Measurements from ENCODE around the gene KCNC2. TPM values are rescaled to one million over a fixed set of nuclear protein-coding genes. Genes with fewer than 3 reads are reported as not detected.

The KCNC2 gene
- total and polyA plus RNA-seq, 2 donors from 2014 or later, result not detected

DNA sequence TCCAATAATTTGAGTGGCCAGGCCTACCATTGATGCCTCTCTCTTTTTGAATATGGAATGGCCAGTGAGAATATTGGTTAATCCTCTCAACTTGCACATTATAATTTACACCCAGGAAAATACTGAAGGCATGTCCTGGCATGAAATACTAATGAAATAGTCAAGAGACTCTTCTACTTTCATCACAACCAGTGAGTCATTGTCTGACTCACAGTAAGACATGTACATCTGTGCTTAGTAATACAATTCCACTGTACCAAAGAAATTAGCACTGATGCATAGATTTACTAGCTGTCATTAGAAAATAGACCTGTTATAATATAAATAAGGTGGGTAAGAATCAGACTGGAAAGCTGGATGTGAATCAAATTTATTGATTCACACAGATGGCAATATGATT, 31.6 kb downstream of the KCNC2 start:
- DNase-seq (no peak), FAIRE-seq (no peak)
- H3K27ac ChIP-seq (ENCODE audit: low read depth in 2 of 2, low read length in 2 of 2), result no peak overlapping the region
- H3K4me1 ChIP-seq (ENCODE audit: control insufficient read depth in 2 of 3, insufficient read depth in 2 of 3, low read depth in 1 of 3, low read length in 3 of 3), result no peaks in the 10 kb centered on the region
- H3K36me3 ChIP-seq (ENCODE audit: control insufficient read depth in 2 of 3, insufficient read depth in 3 of 3, low read length in 3 of 3), result no peaks in the 10 kb centered on the region
- intact Hi-C loops (cut with DNase I), result no loop called here
- no peak overlapping the region for H3K4me3 ChIP-seq (ENCODE audit: low read length in 3 of 3)
- TF ChIP-seq, protein P1, sequence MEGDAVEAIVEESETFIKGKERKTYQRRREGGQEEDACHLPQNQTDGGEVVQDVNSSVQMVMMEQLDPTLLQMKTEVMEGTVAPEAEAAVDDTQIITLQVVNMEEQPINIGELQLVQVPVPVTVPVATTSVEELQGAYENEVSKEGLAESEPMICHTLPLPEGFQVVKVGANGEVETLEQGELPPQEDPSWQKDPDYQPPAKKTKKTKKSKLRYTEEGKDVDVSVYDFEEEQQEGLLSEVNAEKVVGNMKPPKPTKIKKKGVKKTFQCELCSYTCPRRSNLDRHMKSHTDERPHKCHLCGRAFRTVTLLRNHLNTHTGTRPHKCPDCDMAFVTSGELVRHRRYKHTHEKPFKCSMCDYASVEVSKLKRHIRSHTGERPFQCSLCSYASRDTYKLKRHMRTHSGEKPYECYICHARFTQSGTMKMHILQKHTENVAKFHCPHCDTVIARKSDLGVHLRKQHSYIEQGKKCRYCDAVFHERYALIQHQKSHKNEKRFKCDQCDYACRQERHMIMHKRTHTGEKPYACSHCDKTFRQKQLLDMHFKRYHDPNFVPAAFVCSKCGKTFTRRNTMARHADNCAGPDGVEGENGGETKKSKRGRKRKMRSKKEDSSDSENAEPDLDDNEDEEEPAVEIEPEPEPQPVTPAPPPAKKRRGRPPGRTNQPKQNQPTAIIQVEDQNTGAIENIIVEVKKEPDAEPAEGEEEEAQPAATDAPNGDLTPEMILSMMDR (IDR thresholded peaks at IDR 0.05; ENCODE audit: borderline replicate concordance, extremely low read depth, insufficient read depth), result no peak
- no peak overlapping the region for H3K9ac ChIP-seq (ENCODE audit: low read length in 3 of 3)
- no peaks in the 10 kb centered on the region for H3K27me3 ChIP-seq (ENCODE audit: control insufficient read depth, insufficient read depth, low read length)
- no peaks in the 10 kb centered on the region for H3K9me3 ChIP-seq (ENCODE audit: control insufficient read depth in 2 of 3, insufficient read depth in 1 of 3, low read length in 3 of 3)

DNA sequence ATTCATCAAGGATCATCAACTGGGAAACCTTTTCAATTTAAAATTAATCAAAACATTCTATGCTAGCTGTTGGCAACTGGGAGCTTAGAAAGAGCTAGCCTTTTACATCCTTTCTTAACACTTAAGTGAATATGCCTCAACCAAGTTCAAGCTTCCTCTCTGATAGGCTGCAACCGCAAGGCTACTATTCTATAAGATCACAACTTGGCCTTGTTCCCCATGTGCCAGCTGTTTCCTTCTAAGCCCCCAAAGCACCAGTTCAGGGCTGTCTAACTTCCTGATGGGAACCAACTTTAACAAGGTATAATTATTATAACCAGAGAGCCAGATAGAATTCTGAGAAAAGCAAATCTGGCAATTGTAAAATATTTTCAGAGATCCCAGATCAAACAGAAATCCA, 37.0 kb downstream of the KCNC2 start:
- H3K27ac ChIP-seq (ENCODE audit: low read depth in 2 of 2, low read length in 2 of 2), result no peak overlapping the region
- no peak for FAIRE-seq

DNA sequence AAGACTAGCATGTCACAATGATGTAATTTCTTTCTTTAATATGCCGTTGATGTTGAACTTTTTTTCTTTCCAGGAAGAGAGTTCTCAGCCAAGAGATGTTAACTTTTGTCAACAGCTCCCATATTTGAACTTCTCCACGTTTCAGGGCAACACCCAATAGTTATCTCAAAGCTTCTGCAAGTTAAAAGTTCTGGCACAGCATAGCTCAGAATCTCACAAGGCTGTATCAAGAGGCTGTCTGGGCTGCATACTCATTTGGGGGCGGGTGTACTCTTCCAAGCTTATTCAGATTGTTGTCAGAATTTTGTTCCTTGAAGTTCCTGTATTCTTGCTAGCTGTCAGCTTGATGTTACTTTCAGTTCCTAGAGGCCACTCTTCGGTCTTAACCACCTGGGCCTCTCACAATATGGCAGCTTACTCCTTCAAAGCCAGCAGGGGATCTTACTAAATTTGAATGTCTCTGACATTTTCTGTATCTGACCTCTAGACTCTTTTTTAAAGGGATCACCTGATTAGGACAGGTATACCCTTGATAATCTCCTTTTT, 38.9 kb downstream of the KCNC2 start:
- intact Hi-C loops (cut with DNase I), result no loop called here

More for the DNA sequence above, 37.0 kb downstream of the KCNC2 start:
- Histone ChIP-seq H3K4me3 (ENCODE audit: low read length in 3 of 3) (no peak overlapping the region), H3K36me3 (ENCODE audit: control insufficient read depth in 2 of 3, insufficient read depth in 3 of 3, low read length in 3 of 3) (no peaks in the 10 kb centered on the region), H3K9me3 (ENCODE audit: control insufficient read depth in 2 of 3, insufficient read depth in 1 of 3, low read length in 3 of 3) (no peaks in the 10 kb centered on the region), H3K27me3 (ENCODE audit: control insufficient read depth, insufficient read depth, low read length) (no peaks in the 10 kb centered on the region), H3K9ac (ENCODE audit: low read length in 3 of 3) (no peak overlapping the region), H3K4me1 (ENCODE audit: control insufficient read depth in 2 of 3, insufficient read depth in 2 of 3, low read depth in 1 of 3, low read length in 3 of 3) (no peaks in the 10 kb centered on the region)
- no peak for DNase-seq
- intact Hi-C loops (cut with DNase I), result no loop called here
- TF ChIP-seq, protein P1 (IDR thresholded peaks at IDR 0.05; ENCODE audit: borderline replicate concordance, extremely low read depth, insufficient read depth), result no peak

More for the DNA sequence above, 38.9 kb downstream of the KCNC2 start:
- H3K36me3 ChIP-seq (ENCODE audit: control insufficient read depth in 2 of 3, insufficient read depth in 3 of 3, low read length in 3 of 3), result no peaks in the 10 kb centered on the region
- no peak overlapping the region for H3K9ac ChIP-seq (ENCODE audit: low read length in 3 of 3)
- H3K9me3 ChIP-seq (ENCODE audit: control insufficient read depth in 2 of 3, insufficient read depth in 1 of 3, low read length in 3 of 3), result no peaks in the 10 kb centered on the region
- DNase-seq, result no peak
- H3K27me3 ChIP-seq (ENCODE audit: control insufficient read depth, insufficient read depth, low read length), result no peaks in the 10 kb centered on the region
- H3K4me3 ChIP-seq (ENCODE audit: low read length in 3 of 3), result no peak overlapping the region
- FAIRE-seq, result no peak
- TF ChIP-seq, protein P1 (IDR thresholded peaks at IDR 0.05; ENCODE audit: borderline replicate concordance, extremely low read depth, insufficient read depth), result no peak
- no peaks in the 10 kb centered on the region for H3K4me1 ChIP-seq (ENCODE audit: control insufficient read depth in 2 of 3, insufficient read depth in 2 of 3, low read depth in 1 of 3, low read length in 3 of 3)
- H3K27ac ChIP-seq (ENCODE audit: low read depth in 2 of 2, low read length in 2 of 2), result no peak overlapping the region
